SK-N-SH (cell line): ENCODE data around the gene OBSCN. TPM values are rescaled to one million over a fixed set of nuclear protein-coding genes. Genes with fewer than 3 reads are reported as not detected.

Experiments
- CTCF ChIA-PET: fragments of 300-600, 350-600 bp; formaldehyde crosslinking; extraction: SDS; loops from one replicate; lab custom pipeline; 2021; lab: Yijun Ruan, JAX
- POLR2A ChIA-PET: fragments of 350-600 bp; sonication (Branson Sonifier 250); formaldehyde crosslinking; extraction: SDS; loops from one replicate; lab custom pipeline; 2020; ENCODE audit warnings: antibody characterized with exemption, inconsistent platforms; lab: Yijun Ruan, JAX
- DNase-seq: peaks from one replicate; pipeline ENCODE4 v3.0.0; 2012
- H2AFZ ChIP-seq: fragments of 200-600 bp; sonication (generic); 2 replicates; pipeline ENCODE4 v1.8.1; 2016; ENCODE audit warnings: antibody characterized with exemption, mild to moderate bottlenecking, low read depth
- H3F3A ChIP-seq: fragments of 200-600 bp; sonication (generic); replicated peaks from 2 replicates; pipeline ENCODE3; 2016; ENCODE audit warnings: antibody characterized with exemption, mild to moderate bottlenecking; ENCODE audit not compliant: insufficient read depth
- H3K27ac ChIP-seq, 2 experiments: fragments of 200-500 bp in 1 of 2; fragments of 200-600 bp in 1 of 2; sonication (Bioruptor generic) in 1 of 2; sonication (generic), shearing (Covaris generic) in 1 of 2; 2 replicates each; pipeline versions ENCODE4 v1.5.1 to v1.6.1; 2014 to 2016; ENCODE audit warnings: low read depth in 2 of 2, inconsistent platforms in 1 of 2, low read length in 1 of 2, mild to moderate bottlenecking in 1 of 2, mixed read lengths in 1 of 2
- H3K27me3 ChIP-seq: fragments of 200-600 bp; sonication (generic), shearing (Covaris generic); 2 replicates; pipeline ENCODE4 v1.6.1; 2016; ENCODE audit warnings: mixed run types; ENCODE audit not compliant: insufficient read depth
- H3K36me3 ChIP-seq, 2 experiments: fragments of 200-500 bp in 1 of 2; fragments of 200-600 bp in 1 of 2; sonication (Bioruptor generic) in 1 of 2; sonication (generic) in 1 of 2; replicated peaks in 1 of 2; 2 replicates each; pipeline versions ENCODE3 to v1.5.1; 2014 to 2016; ENCODE audit warnings: low read length in 1 of 2, mild to moderate bottlenecking in 1 of 2; ENCODE audit not compliant: insufficient read depth in 2 of 2, control insufficient read depth in 1 of 2
- H3K4me1 ChIP-seq, 2 experiments: fragments of 200-500 bp in 1 of 2; fragments of 200-600 bp in 1 of 2; sonication (Bioruptor generic) in 1 of 2; sonication (generic), shearing (Covaris generic) in 1 of 2; 2 replicates each; pipeline versions ENCODE4 v1.5.1 to v1.6.1; 2014 to 2016; ENCODE audit warnings: low read depth in 1 of 2, low read length in 1 of 2, mixed run types in 1 of 2; ENCODE audit not compliant: insufficient read depth in 2 of 2, control insufficient read depth in 1 of 2
- H3K4me2 ChIP-seq: fragments of 200-600 bp; sonication (generic), shearing (Covaris generic); 2 replicates; pipeline ENCODE4 v1.6.1; 2017; ENCODE audit warnings: mixed run types
- H3K4me3 ChIP-seq, 2 experiments: fragments of 200-500 bp in 1 of 2; fragments of 200-600 bp in 1 of 2; sonication (Bioruptor generic) in 1 of 2; sonication (generic), shearing (Covaris generic) in 1 of 2; 2 replicates each; pipeline versions ENCODE4 v1.5.1 to v1.8.1; 2014 to 2016; ENCODE audit warnings: low read depth in 2 of 2, inconsistent platforms in 1 of 2, low read length in 1 of 2, mild to moderate bottlenecking in 1 of 2, mixed read lengths in 1 of 2, moderate library complexity in 1 of 2
- H3K79me2 ChIP-seq: fragments of 200-600 bp; sonication (generic); 2 replicates; pipeline ENCODE4 v1.8.1; 2017; ENCODE audit warnings: mild to moderate bottlenecking; ENCODE audit not compliant: insufficient read depth
- H3K9ac ChIP-seq: fragments of 200-600 bp; sonication (generic); 2 replicates; pipeline ENCODE4 v1.6.1; 2017; ENCODE audit warnings: mixed run types
- H3K9me2 ChIP-seq: fragments of 200-600 bp; sonication (generic); 2 replicates; pipeline ENCODE4 v1.6.1; 2017; ENCODE audit warnings: mixed run types
- H3K9me3 ChIP-seq: fragments of 200-600 bp; sonication (generic); 2 replicates; pipeline ENCODE4 v1.6.1; 2017; ENCODE audit warnings: mixed run types, mild to moderate bottlenecking, moderate library complexity
- H4K20me1 ChIP-seq: fragments of 200-600 bp; sonication (generic); 2 replicates; pipeline ENCODE4 v1.6.1; 2017; ENCODE audit warnings: mild to moderate bottlenecking, mixed run types; ENCODE audit not compliant: insufficient read depth
- CHD2 ChIP-seq: fragments of 150-350 bp; IDR thresholded peaks from 2 replicates; pipeline ENCODE4 v1.6.1; 2018; ENCODE audit warnings: low read length; ENCODE audit not compliant: partially characterized antibody
- ELF1 ChIP-seq: IDR thresholded peaks from 2 replicates; pipeline ENCODE4 v1.4.0; 2012
- EP300 ChIP-seq, 2 experiments: IDR thresholded peaks; 2 replicates each; pipeline versions ENCODE4 v1.4.0 to v1.6.1; 2012; ENCODE audit warnings: borderline replicate concordance in 1 of 2, low read depth in 1 of 2, low read length in 1 of 2
- EZH2phosphoT487 ChIP-seq: fragments of 200-600 bp; sonication (generic); IDR thresholded peaks from 2 replicates; pipeline ENCODE4 v1.6.1; 2017; ENCODE audit warnings: low read depth, mixed run types, mild to moderate bottlenecking, antibody characterized with exemption, moderate library complexity, borderline replicate concordance
- FOXJ3 ChIP-seq: sonication (generic); formaldehyde crosslinking; IDR thresholded peaks from 2 replicates; pipeline ENCODE4 v1.5.1; 2020; ENCODE audit warnings: mild to moderate bottlenecking, missing genetic modification reagents
- FOXM1 ChIP-seq: IDR thresholded peaks from 2 replicates; pipeline ENCODE4 v1.4.0; 2012; ENCODE audit warnings: low read depth, mild to moderate bottlenecking
- GABPA ChIP-seq: IDR thresholded peaks from 2 replicates; pipeline ENCODE4 v1.4.0; 2012; ENCODE audit warnings: low read depth, mild to moderate bottlenecking
- GATA2 ChIP-seq: sonication (generic); formaldehyde crosslinking; IDR thresholded peaks from 2 replicates; pipeline ENCODE4 v1.5.0; 2020; ENCODE audit warnings: mild to moderate bottlenecking, missing genetic modification reagents
- MEF2A ChIP-seq: IDR thresholded peaks from 2 replicates; pipeline ENCODE4 v1.4.0; 2012; ENCODE audit warnings: low read depth, borderline replicate concordance
- MXI1 ChIP-seq: IDR thresholded peaks from 2 replicates; pipeline ENCODE4 v1.6.1; 2012; ENCODE audit warnings: mild to moderate bottlenecking, low read depth, low read length, improper control_type of control experiment
- NFIC ChIP-seq: IDR thresholded peaks from 2 replicates; pipeline ENCODE4 v1.4.0; 2012; ENCODE audit warnings: borderline replicate concordance
- NRF1 ChIP-seq: IDR thresholded peaks from 2 replicates; pipeline ENCODE4 v1.6.1; 2012; ENCODE audit warnings: low read depth, mild to moderate bottlenecking, low read length
- RCOR1 ChIP-seq: fragments of 150-350 bp; IDR thresholded peaks from 2 replicates; pipeline ENCODE4 v1.6.1; 2017; ENCODE audit warnings: antibody characterized with exemption, low read length
- RFX5 ChIP-seq: IDR thresholded peaks from 2 replicates; pipeline ENCODE4 v1.6.1; 2012; ENCODE audit warnings: mild to moderate bottlenecking, improper control_type of control experiment, low read length
- SIN3A ChIP-seq: IDR thresholded peaks from 2 replicates; pipeline ENCODE4 v1.6.1; 2012; ENCODE audit warnings: low read depth, mild to moderate bottlenecking, low read length, moderate library complexity, borderline replicate concordance
- TCF12 ChIP-seq: IDR thresholded peaks from 2 replicates; pipeline ENCODE4 v1.4.0; 2012
- YY1 ChIP-seq: IDR thresholded peaks from 2 replicates; pipeline ENCODE4 v1.4.0; 2012; ENCODE audit warnings: low read depth, mild to moderate bottlenecking
- WGBS: methylation state at CpG from one replicate; pipeline ENCODE4 v1.1.6; 2017; ENCODE audit warnings: low lambda C conversion rate; 5-methylcytosine and 5-hydroxymethylcytosine counted together
- polyA plus RNA-seq, 3 experiments: library from polyadenylated mRNA; depleted of rRNA; stranded (reverse); fragments of >200 nt; gene quantifications; 2 replicates each; pipeline ENCODE4 v1.2.3, GENCODE V29; 2012
- TF ChIP-seq, protein P1 (sequence below): IDR thresholded peaks from 2 replicates; pipeline ENCODE4 v1.4.0; 2012; ENCODE audit warnings: low read depth, borderline replicate concordance
- TF ChIP-seq, protein P2 (sequence below): IDR thresholded peaks from 2 replicates; pipeline ENCODE4 v1.4.0; 2012; ENCODE audit warnings: low read depth
- TF ChIP-seq, protein P3 (sequence below): IDR thresholded peaks from 2 replicates; pipeline ENCODE4 v1.4.0; 2012; ENCODE audit warnings: low read depth, borderline replicate concordance
- TF ChIP-seq, protein P4 (sequence below): fragments of 150-350 bp; IDR thresholded peaks from 2 replicates; pipeline ENCODE4 v1.6.1; 2016; ENCODE audit warnings: mild to moderate bottlenecking, low read depth, low read length

OBSCN gene
- polyA plus RNA-seq, 1 of the 3 experiments (the other 2 are of a cell fraction), result 4.0 TPM

DNA sequence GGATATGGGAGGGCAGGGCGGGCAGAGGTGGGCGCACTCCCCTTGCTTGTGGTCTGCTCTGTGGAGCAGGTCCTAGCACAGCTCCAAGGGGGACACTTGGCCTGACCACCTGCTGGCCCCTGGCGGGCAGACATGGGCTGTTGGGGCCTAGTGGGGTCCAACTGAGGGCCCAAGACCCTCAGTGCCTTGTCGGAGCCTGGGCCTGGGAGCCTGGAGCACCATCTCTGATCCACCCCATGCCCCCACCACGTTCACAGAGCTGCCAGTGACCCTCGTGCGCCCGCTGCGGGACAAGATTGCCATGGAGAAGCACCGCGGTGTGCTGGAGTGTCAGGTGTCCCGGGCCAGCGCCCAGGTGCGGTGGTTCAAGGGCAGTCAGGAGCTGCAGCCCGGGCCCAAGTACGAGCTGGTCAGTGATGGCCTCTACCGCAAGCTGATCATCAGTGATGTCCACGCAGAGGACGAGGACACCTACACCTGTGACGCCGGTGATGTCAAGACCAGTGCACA lies 70.6 kb downstream of the OBSCN start:
- H3F3A ChIP-seq, result no peaks in the 10 kb centered on the region
- no peak overlapping the region for H3K4me2 ChIP-seq
- no peaks in the 10 kb centered on the region for H3K9me3 ChIP-seq
- TF ChIP-seq EP300 (IDR thresholded peaks at IDR 0.05; ENCODE audit: borderline replicate concordance in 1 of 2, low read depth in 1 of 2, low read length in 1 of 2) (no peak), FOXJ3 (no peak), GATA2 (CRISPR knock-in tag) (no peak), ELF1 (no peak), NFIC (no peak), NRF1 (no peak), FOXM1 (no peak), MEF2A (no peak), YY1 (no peak), RFX5 (no peak), SIN3A (no peak), TCF12 (no peak), MXI1 (no peak), EZH2phosphoT487 (no peak)
- TF ChIP-seq, protein P1, sequence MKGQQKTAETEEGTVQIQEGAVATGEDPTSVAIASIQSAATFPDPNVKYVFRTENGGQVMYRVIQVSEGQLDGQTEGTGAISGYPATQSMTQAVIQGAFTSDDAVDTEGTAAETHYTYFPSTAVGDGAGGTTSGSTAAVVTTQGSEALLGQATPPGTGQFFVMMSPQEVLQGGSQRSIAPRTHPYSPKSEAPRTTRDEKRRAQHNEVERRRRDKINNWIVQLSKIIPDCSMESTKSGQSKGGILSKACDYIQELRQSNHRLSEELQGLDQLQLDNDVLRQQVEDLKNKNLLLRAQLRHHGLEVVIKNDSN, result no peak
- TF ChIP-seq, protein P2, sequence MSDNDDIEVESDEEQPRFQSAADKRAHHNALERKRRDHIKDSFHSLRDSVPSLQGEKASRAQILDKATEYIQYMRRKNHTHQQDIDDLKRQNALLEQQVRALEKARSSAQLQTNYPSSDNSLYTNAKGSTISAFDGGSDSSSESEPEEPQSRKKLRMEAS, result no peak
- WGBS, result 85% methylated on average over 14 of the region's 21 CpGs
- no peak for DNase-seq
- H4K20me1 ChIP-seq, result no peaks in the 10 kb centered on the region
- H3K9me2 ChIP-seq, result no peaks in the 10 kb centered on the region
- H3K4me1 ChIP-seq, result no peaks in the 10 kb centered on the region
- H3K79me2 ChIP-seq, result no peaks in the 10 kb centered on the region
- H3K9ac ChIP-seq, result no peak overlapping the region
- H3K36me3 ChIP-seq, result no peaks in the 10 kb centered on the region
- no peak overlapping the region for H3K27ac ChIP-seq
- no peak overlapping the region for H2AFZ ChIP-seq
- no peaks in the 10 kb centered on the region for H3K27me3 ChIP-seq
- no peak overlapping the region for H3K4me3 ChIP-seq
- ChIA-PET CTCF (no interaction called here), POLR2A (no interaction called here)

DNA sequence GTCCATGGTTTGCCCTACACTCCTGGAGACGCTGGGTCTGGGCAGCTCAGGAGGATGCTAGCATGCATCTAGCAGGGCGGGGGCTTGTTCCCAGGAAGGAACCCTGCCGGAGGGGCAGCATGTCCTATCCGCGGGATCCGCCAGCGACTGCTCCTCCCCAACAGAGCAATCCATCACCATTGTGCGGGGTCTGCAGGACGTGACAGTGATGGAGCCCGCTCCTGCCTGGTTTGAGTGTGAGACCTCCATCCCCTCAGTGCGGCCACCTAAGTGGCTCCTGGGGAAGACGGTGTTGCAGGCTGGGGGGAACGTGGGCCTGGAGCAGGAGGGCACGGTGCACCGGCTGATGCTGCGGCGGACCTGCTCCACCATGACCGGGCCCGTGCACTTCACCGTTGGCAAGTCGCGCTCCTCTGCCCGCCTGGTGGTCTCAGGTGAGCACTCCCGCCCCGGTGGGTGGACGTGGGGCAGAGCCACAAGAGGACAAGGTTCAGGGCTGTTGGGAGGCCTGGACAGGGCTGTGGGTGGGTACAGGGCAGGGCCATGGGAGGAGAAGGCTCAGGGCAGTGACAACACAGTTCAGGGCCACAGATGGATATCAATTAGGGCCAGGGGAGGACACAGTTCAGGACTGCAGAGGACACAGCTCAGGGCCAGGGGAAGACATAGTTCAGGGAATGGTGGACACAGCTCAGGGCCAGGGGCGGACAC lies 71.3 kb downstream of the OBSCN start:
- Histone ChIP-seq H3K4me2 (no peak overlapping the region), H3K4me1 (no peaks in the 10 kb centered on the region), H3K27ac (no peak overlapping the region), H3K9me2 (no peaks in the 10 kb centered on the region), H3K27me3 (no peaks in the 10 kb centered on the region), H3K9ac (no peak overlapping the region), H3K4me3 (no peak overlapping the region), H3F3A (no peaks in the 10 kb centered on the region), H2AFZ (no peak overlapping the region), H3K79me2 (no peaks in the 10 kb centered on the region), H3K9me3 (no peaks in the 10 kb centered on the region), H3K36me3 (no peaks in the 10 kb centered on the region), H4K20me1 (no peaks in the 10 kb centered on the region)
- no peak for DNase-seq
- POLR2A ChIA-PET, result no interaction called here
- WGBS, result 92% methylated on average over 16 of the region's 27 CpGs
- CTCF ChIA-PET, result interaction anchor here (0.6 kb wide), 1 partner anchor 31 kb away, joined by 3 read pairs; no protein-coding TSS in a partner anchor
- TF ChIP-seq EZH2phosphoT487 (no peak), GATA2 (CRISPR knock-in tag) (no peak), FOXM1 (no peak), RCOR1 (no peak), YY1 (no peak), CHD2 (no peak), TCF12 (no peak), GABPA (no peak), RFX5 (no peak), FOXJ3 (no peak), NFIC (no peak), MEF2A (no peak)
- TF ChIP-seq, protein P3, sequence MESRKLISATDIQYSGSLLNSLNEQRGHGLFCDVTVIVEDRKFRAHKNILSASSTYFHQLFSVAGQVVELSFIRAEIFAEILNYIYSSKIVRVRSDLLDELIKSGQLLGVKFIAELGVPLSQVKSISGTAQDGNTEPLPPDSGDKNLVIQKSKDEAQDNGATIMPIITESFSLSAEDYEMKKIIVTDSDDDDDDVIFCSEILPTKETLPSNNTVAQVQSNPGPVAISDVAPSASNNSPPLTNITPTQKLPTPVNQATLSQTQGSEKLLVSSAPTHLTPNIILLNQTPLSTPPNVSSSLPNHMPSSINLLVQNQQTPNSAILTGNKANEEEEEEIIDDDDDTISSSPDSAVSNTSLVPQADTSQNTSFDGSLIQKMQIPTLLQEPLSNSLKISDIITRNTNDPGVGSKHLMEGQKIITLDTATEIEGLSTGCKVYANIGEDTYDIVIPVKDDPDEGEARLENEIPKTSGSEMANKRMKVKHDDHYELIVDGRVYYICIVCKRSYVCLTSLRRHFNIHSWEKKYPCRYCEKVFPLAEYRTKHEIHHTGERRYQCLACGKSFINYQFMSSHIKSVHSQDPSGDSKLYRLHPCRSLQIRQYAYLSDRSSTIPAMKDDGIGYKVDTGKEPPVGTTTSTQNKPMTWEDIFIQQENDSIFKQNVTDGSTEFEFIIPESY, result no peak
- TF ChIP-seq, protein P4, sequence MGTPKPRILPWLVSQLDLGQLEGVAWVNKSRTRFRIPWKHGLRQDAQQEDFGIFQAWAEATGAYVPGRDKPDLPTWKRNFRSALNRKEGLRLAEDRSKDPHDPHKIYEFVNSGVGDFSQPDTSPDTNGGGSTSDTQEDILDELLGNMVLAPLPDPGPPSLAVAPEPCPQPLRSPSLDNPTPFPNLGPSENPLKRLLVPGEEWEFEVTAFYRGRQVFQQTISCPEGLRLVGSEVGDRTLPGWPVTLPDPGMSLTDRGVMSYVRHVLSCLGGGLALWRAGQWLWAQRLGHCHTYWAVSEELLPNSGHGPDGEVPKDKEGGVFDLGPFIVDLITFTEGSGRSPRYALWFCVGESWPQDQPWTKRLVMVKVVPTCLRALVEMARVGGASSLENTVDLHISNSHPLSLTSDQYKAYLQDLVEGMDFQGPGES, result no peak
- TF ChIP-seq, protein P2, result no peak
